Measurements from ENCODE around the gene RASGEF1C.

The RASGEF1C gene

GRCh38 chr5:180118391-180118791 is 90.6 kb downstream of the RASGEF1C start:
- no peak for DNase-seq

DNA sequence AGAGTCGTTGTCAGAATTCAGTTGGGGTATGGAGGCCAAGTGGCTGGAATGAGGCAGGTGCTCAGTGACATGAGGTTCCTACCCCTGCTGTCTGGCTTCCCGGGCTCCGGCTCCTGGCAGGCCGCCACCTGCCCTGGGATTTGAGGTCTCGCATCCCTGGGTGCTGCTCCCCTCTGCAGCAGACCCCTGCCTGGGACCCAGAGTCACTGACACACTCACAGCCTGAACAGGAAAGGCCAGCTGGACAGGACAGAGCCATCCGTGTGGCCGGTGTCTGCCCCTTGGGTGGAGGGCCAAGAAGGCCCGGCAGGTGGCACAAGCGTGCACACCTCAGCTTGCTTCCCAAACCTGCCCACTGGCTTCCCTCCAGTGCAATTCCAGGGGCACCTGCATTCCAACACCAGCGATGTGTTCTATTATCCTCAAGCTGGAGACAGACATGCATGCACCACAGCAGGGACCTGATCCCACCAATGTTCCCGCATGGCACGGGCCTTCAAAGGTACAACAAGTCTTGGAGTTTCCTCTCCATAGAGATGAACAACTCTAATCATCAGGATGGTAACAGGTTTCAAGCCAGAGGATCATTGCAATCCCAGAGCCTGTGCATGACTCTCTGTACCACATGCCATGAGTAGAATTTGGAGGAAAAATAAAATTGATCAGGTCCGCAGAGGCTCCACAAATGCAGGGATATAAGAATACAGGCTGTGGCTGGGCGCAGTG is 91.8 kb downstream of the RASGEF1C start:
- DNase-seq: no peak

DNA sequence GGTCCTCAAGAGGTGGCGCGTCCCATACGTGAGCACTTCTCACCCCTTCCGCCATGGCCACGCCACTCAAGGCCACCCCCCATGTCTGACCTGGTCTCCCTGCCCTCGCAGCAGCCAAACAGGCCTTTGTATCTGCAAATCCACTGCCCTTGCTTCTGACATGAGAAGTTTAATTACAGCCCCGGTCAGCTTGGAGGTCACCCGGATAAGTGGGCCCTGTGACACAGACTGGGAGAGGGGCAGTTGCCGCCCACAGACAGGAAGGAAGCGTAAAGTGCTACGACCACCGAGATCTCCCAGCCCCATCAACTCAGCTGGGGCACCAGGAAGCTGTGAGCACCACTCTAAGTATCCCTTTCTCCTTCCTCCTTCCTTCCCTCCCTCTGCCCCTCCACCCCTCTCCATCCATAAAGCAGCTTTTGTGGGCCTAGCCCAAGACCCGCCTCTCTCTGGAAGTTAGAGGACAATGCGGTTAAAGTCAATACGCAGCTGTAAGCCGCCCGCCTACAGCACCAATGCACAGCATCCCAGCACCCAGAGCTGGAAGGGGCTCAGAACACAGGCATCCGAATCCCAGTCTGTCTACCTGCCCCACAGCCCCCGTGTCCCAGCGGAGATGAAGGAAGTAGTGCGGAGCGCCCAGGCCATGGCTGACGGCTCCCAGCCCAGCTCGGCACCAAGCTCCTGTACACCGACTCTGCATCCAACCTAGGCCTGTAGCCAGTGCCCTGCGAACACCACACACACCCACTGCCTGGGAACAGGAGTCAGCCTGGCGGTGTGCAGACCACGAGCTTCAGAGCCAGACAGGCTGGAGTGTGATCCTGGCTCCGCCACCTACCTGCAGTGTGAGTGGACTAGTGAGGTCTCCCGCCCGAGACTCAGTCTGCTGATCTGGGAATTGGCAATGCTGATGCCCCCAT is 92.7 kb downstream of the RASGEF1C start:
- DNase-seq: no peak

- DNase-seq: no peak
These were observed 93.5 kb downstream of the RASGEF1C start for GRCh38 chr5:180115326-180116076.

DNA sequence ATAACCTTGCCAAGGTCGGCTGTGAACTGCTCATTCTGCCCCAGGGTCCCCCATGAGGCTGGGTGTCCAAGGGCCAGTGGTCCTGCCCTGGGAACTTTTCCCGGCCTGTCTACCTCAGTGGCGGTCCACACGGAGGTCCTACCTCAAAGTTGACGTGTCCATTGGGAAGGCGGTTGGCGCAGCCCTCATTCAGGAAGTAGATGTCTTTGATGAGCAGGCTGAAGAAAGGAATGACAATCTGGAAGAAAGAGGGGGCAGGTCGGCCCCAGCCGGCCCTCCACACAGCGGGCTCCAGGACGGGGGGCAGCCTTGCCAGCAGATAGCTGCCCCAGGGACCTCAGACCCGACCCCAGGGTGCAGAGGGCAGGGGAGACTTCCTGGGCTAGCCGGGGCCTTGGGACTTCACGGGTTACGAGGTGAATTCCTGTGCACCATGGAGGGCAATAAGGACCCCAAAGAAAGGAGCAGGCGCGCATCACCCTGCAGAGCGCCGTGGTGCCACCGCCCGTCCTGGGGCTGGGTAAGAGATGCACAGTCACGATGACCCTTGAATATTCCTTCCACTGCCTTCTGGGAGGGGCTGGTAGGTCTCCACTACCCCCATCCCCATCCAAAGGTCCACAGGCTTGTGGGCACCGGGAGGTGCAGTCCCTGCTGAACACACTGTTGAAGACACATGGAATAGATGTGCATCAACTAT is 94.6 kb downstream of the RASGEF1C start:
- no peak for DNase-seq

DNA sequence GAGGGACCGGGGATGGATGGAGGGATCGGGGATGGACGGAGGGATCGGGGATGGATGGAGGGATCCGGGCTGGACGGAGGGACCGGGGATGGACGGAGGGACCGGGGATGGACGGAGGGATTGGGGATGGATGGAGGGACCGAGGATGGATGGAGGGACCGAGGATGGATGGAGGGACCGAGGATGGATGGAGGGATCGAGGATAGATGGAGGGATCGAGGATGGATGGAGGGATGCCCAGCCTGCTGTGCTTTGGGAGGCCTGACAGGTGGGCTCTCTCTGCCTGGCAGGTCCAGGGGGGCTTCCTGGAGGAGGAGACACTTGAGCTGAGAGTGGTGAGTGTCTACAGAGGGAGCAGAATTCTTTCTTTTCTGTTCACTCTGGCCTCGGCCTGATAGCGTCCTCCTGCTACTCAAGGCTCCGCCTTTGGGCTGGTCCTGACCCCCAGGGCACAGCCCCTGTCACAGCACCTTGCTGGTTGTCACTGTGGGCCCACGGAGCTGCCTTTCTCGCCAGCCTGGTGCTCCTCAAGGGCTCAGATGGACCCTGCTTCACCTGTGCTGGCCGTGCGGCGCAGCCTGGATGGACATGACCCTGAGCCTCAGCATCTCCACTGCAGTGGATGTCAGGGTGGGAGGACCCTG is 95.2 kb downstream of the RASGEF1C start:
- no peak for DNase-seq

DNA sequence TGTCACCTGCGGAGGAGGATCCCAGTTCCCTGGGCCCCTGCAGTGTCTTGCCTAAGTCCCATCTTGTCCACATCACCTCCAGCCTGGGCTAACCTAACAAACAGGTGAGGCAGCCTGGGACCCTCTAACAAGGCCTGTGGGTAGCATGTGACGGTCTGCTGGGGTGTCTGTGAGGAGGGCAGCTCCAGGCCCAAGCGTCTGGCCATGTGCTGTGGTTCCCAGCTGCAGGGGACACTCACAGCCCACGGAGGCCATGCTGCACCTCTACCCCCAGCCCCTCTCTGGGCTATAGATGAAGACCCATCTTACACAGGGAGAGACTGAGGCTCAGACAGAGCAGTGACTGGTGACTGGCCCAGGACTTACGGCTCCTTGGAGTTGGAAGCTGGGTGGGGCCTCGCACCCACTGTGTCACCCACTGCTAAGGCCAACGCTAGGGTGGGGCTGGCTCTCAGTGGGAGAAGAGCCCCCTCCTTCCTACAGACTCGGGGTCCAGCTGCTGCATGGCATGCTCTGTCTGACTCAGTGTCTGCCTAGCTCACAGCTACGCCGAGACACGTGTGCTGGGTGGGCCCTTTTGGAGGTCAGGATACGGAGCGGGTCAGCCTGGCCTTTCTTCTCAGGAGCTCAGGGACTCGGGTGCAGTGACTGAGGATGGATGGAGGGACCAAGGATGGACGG is 96.7 kb downstream of the RASGEF1C start:
- DNase-seq: no peak

DNA sequence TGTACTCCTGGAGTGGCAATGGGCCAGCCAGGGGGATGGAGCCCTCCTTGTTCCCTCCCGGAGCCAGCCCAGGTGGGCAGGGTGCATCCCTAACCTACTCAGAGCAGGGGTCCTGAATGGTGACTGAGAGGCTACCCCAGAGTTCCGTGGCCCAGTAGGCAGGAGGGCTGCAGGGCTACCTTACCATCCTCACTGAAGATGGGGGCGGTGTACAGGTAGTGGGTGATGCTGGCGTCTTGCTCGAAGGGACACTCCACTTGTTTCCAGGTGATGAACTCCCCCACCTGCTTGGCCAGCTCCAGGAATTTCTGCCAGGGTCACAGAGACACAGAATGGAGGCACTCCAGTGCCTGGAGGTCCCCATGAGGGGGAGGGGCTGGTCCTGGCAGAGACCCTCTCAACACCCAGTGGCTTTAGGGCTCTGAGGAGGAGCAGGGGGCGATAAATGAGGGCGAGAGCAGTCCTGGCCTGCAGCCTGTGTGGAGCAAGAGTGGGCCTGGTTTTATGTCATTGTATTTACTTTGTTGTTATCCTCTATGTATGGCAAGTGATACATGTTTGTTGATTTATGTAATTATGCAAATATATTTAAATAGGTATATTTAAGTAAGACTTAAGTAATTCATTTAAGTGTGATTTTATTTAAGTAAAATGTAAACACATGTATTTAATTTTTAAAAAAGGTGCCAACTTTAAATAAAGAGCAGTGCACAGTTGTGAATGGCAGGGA is 97.6 kb downstream of the RASGEF1C start:
- no peak for DNase-seq

GRCh38 chr5:180109920-180110319 is 99.1 kb downstream of the RASGEF1C start:
- DNase-seq: no peak

GRCh38 chr5:180107005-180107404 is 102.0 kb downstream of the RASGEF1C start:
- DNase-seq: no peak

DNA sequence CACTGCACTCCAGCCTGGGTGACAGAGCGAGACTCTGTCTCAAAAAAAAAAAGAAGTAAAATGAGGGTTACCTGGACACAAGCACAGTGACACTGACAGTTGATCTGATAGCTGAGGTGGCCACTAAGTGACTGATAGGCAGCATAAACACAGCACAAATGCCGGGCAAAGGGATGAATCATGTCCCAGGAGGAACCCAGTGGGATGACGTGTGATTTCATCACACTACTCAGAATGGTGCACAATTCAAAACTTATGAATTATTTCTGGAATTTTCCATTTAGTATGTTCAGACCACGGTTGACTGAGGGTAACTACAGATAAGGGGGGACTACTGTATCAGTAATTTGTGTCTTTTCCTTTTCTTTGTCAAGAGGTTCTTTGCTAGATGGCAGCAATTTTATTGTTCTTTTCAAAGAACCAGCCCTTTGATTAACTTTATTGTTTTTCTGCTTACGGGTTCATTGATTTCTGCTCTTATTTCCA is 103.1 kb downstream of the RASGEF1C start:
- DNase-seq: no peak

DNA sequence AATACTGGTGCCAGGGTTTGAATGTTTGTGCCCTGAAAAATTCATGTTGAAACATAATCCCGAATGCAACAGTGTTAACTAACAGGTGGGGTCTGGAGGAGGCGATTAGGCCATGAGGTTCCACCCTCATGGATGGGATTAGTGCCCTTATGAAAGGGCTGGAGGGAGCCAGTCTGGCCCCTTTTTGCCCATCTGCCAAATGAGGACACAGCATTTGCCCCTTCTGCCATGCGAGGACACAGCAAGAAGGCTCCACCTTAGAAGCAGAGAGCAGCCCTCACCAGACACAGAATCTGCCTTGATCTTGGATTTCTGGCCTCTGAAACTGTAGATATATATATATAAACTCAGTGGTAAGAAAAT is 104.9 kb downstream of the RASGEF1C start:
- no peak for DNase-seq

DNA sequence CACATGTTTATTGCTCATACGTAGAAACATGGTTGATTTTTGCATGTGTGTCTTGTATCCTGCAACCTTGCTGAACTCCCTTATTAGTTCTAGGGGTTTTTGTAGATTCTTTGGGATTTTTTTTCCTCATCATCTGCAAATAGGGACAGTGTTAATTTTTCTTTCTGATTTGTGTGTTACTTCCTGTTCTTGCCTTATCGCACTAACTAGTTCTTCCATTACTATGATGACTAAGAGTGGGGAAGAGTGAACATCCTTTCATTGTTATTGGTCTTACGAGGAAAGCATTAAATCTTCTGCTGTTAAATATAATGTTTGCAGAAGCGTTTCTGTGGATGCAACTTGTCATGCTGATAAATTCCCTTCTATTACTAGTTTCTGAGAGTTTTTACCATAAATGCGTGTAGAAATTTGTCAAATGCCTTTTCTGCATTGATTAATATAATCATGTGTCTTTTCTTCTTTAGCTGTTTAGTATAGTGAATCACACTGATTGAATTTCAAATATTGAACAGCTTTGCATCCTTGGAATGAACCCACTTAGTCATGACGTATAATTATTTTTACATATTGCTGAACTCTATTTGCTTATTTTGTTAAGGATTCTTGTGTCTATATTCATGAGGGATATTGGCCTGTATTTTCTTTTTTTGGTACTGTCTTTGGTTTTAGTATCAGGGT is 105.4 kb downstream of the RASGEF1C start:
- DNase-seq: no peak

DNA sequence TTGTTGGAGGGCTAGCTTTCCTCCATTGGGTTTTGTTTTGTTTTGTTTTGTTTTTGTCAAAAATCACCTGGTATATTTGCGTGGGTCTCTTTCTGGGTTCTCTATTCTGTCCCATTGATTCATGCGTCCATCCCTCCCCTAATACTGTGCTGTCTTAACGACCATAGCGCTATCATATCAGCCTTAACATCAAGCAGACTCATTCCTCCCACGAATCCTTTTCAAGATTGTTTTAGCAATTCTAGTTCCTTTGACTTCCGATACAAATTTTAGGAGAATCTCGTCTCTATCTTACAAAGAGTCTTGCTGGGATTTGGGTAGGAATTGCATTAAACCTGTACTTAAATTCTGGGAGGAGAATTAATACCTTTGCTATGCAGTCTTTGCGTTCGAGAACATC is 106.4 kb downstream of the RASGEF1C start:
- DNase-seq: no peak

GRCh38 chr5:180101451-180102105 is 107.4 kb downstream of the RASGEF1C start:
- no peak for DNase-seq

- no peak for DNase-seq
These were observed 108.2 kb downstream of the RASGEF1C start for GRCh38 chr5:180100621-180101450.

DNA sequence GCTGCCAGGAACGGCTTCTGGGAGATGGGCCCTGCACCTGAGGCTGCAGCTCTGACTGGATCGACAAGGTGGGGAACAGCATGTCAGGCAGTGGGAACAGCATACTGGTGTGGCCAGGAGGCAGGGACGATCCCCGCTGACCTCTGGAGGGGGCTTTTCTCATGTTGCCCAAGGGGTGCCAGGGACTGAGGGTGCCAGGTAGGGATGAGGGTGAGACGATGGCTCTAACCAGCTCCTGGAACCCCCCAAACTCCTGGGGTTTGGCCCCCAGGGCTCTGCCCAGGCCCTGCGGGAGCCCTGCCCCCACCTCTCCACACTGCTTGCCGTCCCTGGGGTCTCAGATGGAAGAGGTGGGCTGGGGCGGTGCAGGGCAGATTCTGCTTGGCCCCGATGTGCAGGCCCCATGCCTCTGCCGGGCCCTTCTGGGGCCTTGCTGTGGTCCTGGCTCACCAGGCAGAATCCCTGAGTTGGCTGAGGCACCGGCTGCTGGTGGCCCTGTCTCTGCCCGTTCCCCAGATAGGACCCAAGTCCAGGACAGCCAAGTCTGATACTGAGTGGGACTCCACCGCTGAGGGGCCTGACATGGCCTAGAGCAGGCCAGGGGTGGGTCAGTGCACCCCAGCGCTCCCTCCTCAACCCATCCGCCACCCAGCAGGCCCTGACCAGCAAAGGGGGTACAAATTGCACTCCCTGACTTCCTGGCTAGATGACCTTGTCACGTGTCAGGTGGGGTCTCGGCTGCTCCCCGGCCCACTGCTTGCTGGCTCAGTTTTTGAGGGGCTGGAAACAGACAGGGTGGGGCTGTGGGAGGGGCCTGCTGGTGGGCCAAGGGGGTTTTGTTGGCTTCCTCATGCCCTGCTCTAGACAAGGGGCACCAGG is 109.0 kb downstream of the RASGEF1C start:
- no peak for DNase-seq
